ENCODE results near the gene GALNTL6.

Gene GALNTL6

DNA sequence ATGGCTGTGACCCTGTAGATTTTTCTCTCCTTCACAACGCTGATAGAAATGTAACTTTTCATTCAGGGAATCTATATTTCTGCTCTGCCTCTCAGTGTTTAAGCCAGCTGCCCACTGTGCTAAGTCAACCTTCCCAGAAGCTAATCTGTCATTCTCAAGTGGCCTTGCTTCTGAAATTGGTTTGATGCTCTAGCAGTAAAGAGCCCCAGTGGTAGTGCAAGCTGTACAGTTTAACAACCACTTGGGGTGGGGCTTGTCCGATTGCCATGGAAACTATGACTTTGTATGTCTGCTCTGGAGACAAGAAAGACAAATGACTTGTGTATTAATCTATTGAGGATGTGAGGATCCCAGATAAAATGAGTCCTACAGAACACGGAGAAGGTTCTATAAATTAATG, 734.5 kb downstream of the GALNTL6 start:
- H3K9me3 ChIP-seq (ENCODE audit: severe bottlenecking), result no peaks in the 10 kb centered on the region
- no peaks in the 10 kb centered on the region for H3K36me3 ChIP-seq (ENCODE audit: low read depth)
- no peak overlapping the region for H3K27ac ChIP-seq (ENCODE audit: poor library complexity, severe bottlenecking)
- H3K4me1 ChIP-seq (ENCODE audit: insufficient read depth, poor library complexity, severe bottlenecking), result no peaks in the 10 kb centered on the region
- H3K27me3 ChIP-seq (ENCODE audit: insufficient read depth, poor library complexity, severe bottlenecking), result no peaks in the 10 kb centered on the region
- ATAC-seq (ENCODE audit: low read depth) (no peak), DNase-seq (ENCODE audit: low spot score) (no peak)
- H3K4me3 ChIP-seq (ENCODE audit: severe bottlenecking), result no peak overlapping the region
- TF ChIP-seq CTCF (IDR thresholded peaks at IDR 0.05; ENCODE audit: poor library complexity, severe bottlenecking), result no peak

DNA sequence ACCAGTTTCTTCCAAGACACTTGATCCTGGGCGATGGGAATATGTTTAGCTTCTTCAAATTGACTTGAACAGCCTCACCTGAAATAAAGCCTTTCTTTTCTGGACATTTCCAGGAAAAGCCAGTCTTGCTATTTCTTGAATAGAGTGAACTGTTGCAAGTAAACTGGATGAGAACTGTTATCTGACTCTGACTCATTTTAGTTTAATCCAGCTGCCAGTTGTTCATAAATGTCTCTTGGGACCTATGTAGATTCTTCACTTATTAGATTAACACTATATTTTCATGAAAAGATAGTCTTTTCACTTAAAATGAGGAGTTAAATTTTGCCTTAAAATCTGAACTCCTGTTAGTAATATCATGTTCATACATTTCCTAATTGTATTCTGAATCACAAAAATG, 740.0 kb downstream of the GALNTL6 start:
- Histone ChIP-seq H3K36me3 (ENCODE audit: low read depth) (no peaks in the 10 kb centered on the region), H3K27me3 (ENCODE audit: insufficient read depth, poor library complexity, severe bottlenecking) (no peaks in the 10 kb centered on the region), H3K4me1 (ENCODE audit: insufficient read depth, poor library complexity, severe bottlenecking) (no peaks in the 10 kb centered on the region), H3K27ac (ENCODE audit: poor library complexity, severe bottlenecking) (no peak overlapping the region), H3K9me3 (ENCODE audit: severe bottlenecking) (no peaks in the 10 kb centered on the region), H3K4me3 (ENCODE audit: severe bottlenecking) (no peak overlapping the region)
- ATAC-seq (ENCODE audit: low read depth) (no peak), DNase-seq (ENCODE audit: low spot score) (no peak)
- no peak for TF ChIP-seq CTCF (IDR thresholded peaks at IDR 0.05; ENCODE audit: poor library complexity, severe bottlenecking)

DNA sequence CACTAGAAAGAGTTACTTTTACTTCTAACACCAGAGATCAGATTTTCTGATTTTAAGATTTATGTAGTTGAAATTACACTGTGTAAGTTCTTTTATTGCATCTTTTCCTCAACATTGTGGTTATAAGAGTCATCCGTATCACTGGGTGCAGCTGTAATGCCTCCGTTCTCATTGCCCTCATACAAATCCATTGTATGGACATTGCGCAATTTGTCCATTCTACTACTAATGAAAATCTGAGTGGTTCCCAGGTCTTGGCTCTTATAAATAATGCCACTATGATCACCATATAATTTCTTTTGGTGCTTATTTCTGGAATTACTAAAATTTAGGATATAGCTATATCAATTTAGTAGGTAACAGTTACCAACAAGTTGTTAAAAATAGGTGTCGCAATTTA, 741.4 kb downstream of the GALNTL6 start:
- no peak overlapping the region for H3K4me3 ChIP-seq (ENCODE audit: severe bottlenecking)
- H3K27ac ChIP-seq (ENCODE audit: poor library complexity, severe bottlenecking), result no peak overlapping the region
- no peaks in the 10 kb centered on the region for H3K36me3 ChIP-seq (ENCODE audit: low read depth)
- H3K9me3 ChIP-seq (ENCODE audit: severe bottlenecking), result no peaks in the 10 kb centered on the region
- H3K4me1 ChIP-seq (ENCODE audit: insufficient read depth, poor library complexity, severe bottlenecking), result no peaks in the 10 kb centered on the region
- no peak for TF ChIP-seq CTCF (IDR thresholded peaks at IDR 0.05; ENCODE audit: poor library complexity, severe bottlenecking)
- ATAC-seq (ENCODE audit: low read depth) (no peak), DNase-seq (ENCODE audit: low spot score) (no peak)
- H3K27me3 ChIP-seq (ENCODE audit: insufficient read depth, poor library complexity, severe bottlenecking), result no peaks in the 10 kb centered on the region

GRCh38 chr4:172555725-172556124, 742.5 kb downstream of the GALNTL6 start:
- Histone ChIP-seq H3K27ac (ENCODE audit: poor library complexity, severe bottlenecking) (no peak overlapping the region), H3K4me1 (ENCODE audit: insufficient read depth, poor library complexity, severe bottlenecking) (no peaks in the 10 kb centered on the region), H3K27me3 (ENCODE audit: insufficient read depth, poor library complexity, severe bottlenecking) (no peaks in the 10 kb centered on the region), H3K4me3 (ENCODE audit: severe bottlenecking) (no peak overlapping the region), H3K9me3 (ENCODE audit: severe bottlenecking) (no peaks in the 10 kb centered on the region), H3K36me3 (ENCODE audit: low read depth) (no peaks in the 10 kb centered on the region)
- ATAC-seq (ENCODE audit: low read depth) (no peak), DNase-seq (ENCODE audit: low spot score) (no peak)
- no peak for TF ChIP-seq CTCF (IDR thresholded peaks at IDR 0.05; ENCODE audit: poor library complexity, severe bottlenecking)

DNA sequence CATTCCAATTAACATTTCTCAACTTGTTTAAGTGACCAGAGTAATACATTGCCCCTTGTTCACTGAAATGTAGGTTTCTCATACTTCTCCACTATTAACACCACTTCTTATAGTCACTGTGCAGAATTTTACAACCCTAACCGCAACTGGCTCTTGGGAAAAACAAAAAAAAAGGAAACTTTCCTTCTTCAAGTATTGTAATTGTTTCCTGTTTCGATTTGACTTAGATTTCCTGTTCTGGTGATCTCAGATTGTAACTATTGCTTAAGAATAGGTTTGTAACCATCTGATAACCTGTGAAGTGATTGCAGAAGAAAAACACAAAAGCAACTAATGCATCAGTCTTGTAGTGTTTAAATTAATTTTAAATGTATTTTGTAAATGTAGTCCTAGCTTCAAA, 760.7 kb downstream of the GALNTL6 start:
- DNase-seq (ENCODE audit: low spot score) (no peak), ATAC-seq (ENCODE audit: low read depth) (no peak)
- H3K27me3 ChIP-seq (ENCODE audit: insufficient read depth, poor library complexity, severe bottlenecking), result no peaks in the 10 kb centered on the region
- no peak overlapping the region for H3K27ac ChIP-seq (ENCODE audit: poor library complexity, severe bottlenecking)
- no peaks in the 10 kb centered on the region for H3K9me3 ChIP-seq (ENCODE audit: severe bottlenecking)
- no peak overlapping the region for H3K4me3 ChIP-seq (ENCODE audit: severe bottlenecking)
- no peaks in the 10 kb centered on the region for H3K36me3 ChIP-seq (ENCODE audit: low read depth)
- H3K4me1 ChIP-seq (ENCODE audit: insufficient read depth, poor library complexity, severe bottlenecking), result peaks cover 6% of the 10 kb centered on the region
- TF ChIP-seq CTCF (IDR thresholded peaks at IDR 0.05; ENCODE audit: poor library complexity, severe bottlenecking), result no peak

Measured in RWPE2 (cell line).